Mesenchymal stem cell (in vitro differentiated cells and primary cell): ENCODE measurements around the gene LRRC7.

ENCODE experiments used
- DNase-seq: peaks from one replicate; pipeline ENCODE4 v3.0.0-alpha.2; 2013
- H2AFZ ChIP-seq: one replicate; pipeline ENCODE4 v1.6.1; 2013; ENCODE audit warnings: low read depth, mild to moderate bottlenecking, control low read depth, inconsistent platforms, low read length, moderate library complexity
- H2AK5ac ChIP-seq: 2 replicates; pipeline ENCODE4 v1.6.1; 2013; ENCODE audit warnings: low read length, moderate library complexity, mild to moderate bottlenecking, inconsistent platforms; ENCODE audit not compliant: severe bottlenecking
- H2BK120ac ChIP-seq: one replicate; pipeline ENCODE4 v1.6.1; 2013; ENCODE audit warnings: low read depth, mild to moderate bottlenecking, inconsistent platforms, low read length, moderate library complexity
- H2BK12ac ChIP-seq, 2 experiments: one replicate each; pipeline ENCODE4 v1.6.1; 2013; ENCODE audit warnings: inconsistent platforms in 2 of 2, low read length in 2 of 2, mild to moderate bottlenecking in 2 of 2, moderate library complexity in 2 of 2, control low read depth in 1 of 2
- H2BK15ac ChIP-seq: one replicate; pipeline ENCODE4 v1.6.1; 2013; ENCODE audit warnings: mild to moderate bottlenecking, low read depth, inconsistent platforms; ENCODE audit not compliant: poor library complexity, severe bottlenecking
- H2BK5ac ChIP-seq: 2 replicates; pipeline ENCODE4 v1.6.1; 2013; ENCODE audit warnings: low read depth, mild to moderate bottlenecking, low read length, control low read depth, inconsistent platforms; ENCODE audit not compliant: poor library complexity, severe bottlenecking
- H3K14ac ChIP-seq, 2 experiments: one replicate each; pipeline ENCODE4 v1.6.1; 2013; ENCODE audit warnings: inconsistent platforms in 2 of 2, low read length in 2 of 2, control low read depth in 1 of 2, mild to moderate bottlenecking in 1 of 2, moderate library complexity in 1 of 2
- H3K18ac ChIP-seq, 2 experiments: one replicate each; pipeline ENCODE4 v1.6.1; 2013; ENCODE audit warnings: inconsistent platforms in 2 of 2, low read length in 2 of 2, control low read depth in 1 of 2, low read depth in 1 of 2, mild to moderate bottlenecking in 1 of 2
- H3K23ac ChIP-seq, 2 experiments: one replicate each; pipeline ENCODE4 v1.6.1; 2013; ENCODE audit warnings: inconsistent platforms in 2 of 2, low read length in 2 of 2, mild to moderate bottlenecking in 2 of 2, moderate library complexity in 2 of 2, control low read depth in 1 of 2
- H3K27ac ChIP-seq: 2 replicates; pipeline ENCODE4 v1.5.1; 2013; ENCODE audit warnings: mild to moderate bottlenecking, moderate library complexity, low read length, control low read depth, inconsistent platforms; ENCODE audit not compliant: poor library complexity, severe bottlenecking
- H3K27me3 ChIP-seq, 2 experiments: 2 replicates each; pipeline versions ENCODE4 v1.6.1 to v1.7.0; 2013; ENCODE audit warnings: low read length in 2 of 2, mild to moderate bottlenecking in 2 of 2, moderate library complexity in 2 of 2, control low read depth in 1 of 2, inconsistent platforms in 1 of 2; ENCODE audit not compliant: control insufficient read depth in 1 of 2, insufficient read depth in 1 of 2
- H3K36me3 ChIP-seq, 2 experiments: 2 replicates each; pipeline versions ENCODE4 v1.6.1 to v1.7.0; 2013; ENCODE audit warnings: low read length in 2 of 2, control low read depth in 1 of 2, inconsistent platforms in 1 of 2, low read depth in 1 of 2, mild to moderate bottlenecking in 1 of 2; ENCODE audit not compliant: insufficient read depth in 2 of 2, control insufficient read depth in 1 of 2
- H3K4ac ChIP-seq, 2 experiments: one replicate each; pipeline ENCODE4 v1.6.1; 2013; ENCODE audit warnings: inconsistent platforms in 2 of 2, low read length in 2 of 2, mild to moderate bottlenecking in 2 of 2, moderate library complexity in 2 of 2, control low read depth in 1 of 2, low read depth in 1 of 2
- H3K4me1 ChIP-seq: 2 replicates; pipeline ENCODE4 v1.6.1; 2013; ENCODE audit warnings: low read depth, low read length, control low read depth; ENCODE audit not compliant: control insufficient read depth, insufficient read depth
- H3K4me2 ChIP-seq: 2 replicates; pipeline ENCODE4 v1.6.1; 2013; ENCODE audit warnings: low read length, mild to moderate bottlenecking, inconsistent platforms; ENCODE audit not compliant: poor library complexity, severe bottlenecking
- H3K4me3 ChIP-seq, 2 experiments: 2 replicates each; pipeline versions ENCODE4 v1.5.1 to v1.7.0; 2013; ENCODE audit warnings: low read length in 2 of 2, mild to moderate bottlenecking in 2 of 2, control low read depth in 1 of 2, low read depth in 1 of 2; ENCODE audit not compliant: insufficient read depth in 1 of 2
- H3K79me1 ChIP-seq: replicated peaks from 2 replicates; pipeline ENCODE4 v1.6.1; 2013; ENCODE audit warnings: mild to moderate bottlenecking, control low read depth, low read length, inconsistent platforms; ENCODE audit not compliant: poor library complexity, severe bottlenecking
- H3K9ac ChIP-seq: 2 replicates; pipeline ENCODE4 v1.7.0; 2013; ENCODE audit warnings: mild to moderate bottlenecking, low read length, moderate library complexity
- H3K9me3 ChIP-seq: 2 replicates; pipeline ENCODE4 v1.7.0; 2013; ENCODE audit warnings: mild to moderate bottlenecking, low read length; ENCODE audit not compliant: control insufficient read depth
- H4K8ac ChIP-seq: one replicate; pipeline ENCODE4 v1.6.1; 2013; ENCODE audit warnings: inconsistent platforms, mild to moderate bottlenecking, low read length, moderate library complexity
- H4K91ac ChIP-seq: one replicate; pipeline ENCODE4 v1.6.1; 2013; ENCODE audit warnings: mild to moderate bottlenecking, low read length, inconsistent platforms
- WGBS: methylation state at CpG from one replicate; pipeline ENCODE4 v1.1.7; 2013; ENCODE audit warnings: mixed read lengths; 5-methylcytosine and 5-hydroxymethylcytosine counted together

Gene LRRC7

GRCh38 chr1:70083519-70083918, 515.8 kb downstream of the LRRC7 start:
- H3K23ac ChIP-seq, result no peak overlapping the region
- H3K9ac ChIP-seq, result no peak overlapping the region
- H3K14ac ChIP-seq, result no peak overlapping the region
- H2BK5ac ChIP-seq, result no peak overlapping the region
- no peak for DNase-seq
- H3K27me3 ChIP-seq, result no peaks in the 10 kb centered on the region
- H2BK12ac ChIP-seq, result no peak overlapping the region
- no peaks in the 10 kb centered on the region for H3K4me1 ChIP-seq
- no peak overlapping the region for H2AK5ac ChIP-seq
- no peaks in the 10 kb centered on the region for H3K36me3 ChIP-seq
- H3K27ac ChIP-seq, result no peak overlapping the region
- 58% methylated on average over 3 of the region's 3 CpGs for WGBS
- no peak overlapping the region for H3K4me3 ChIP-seq
- no peak overlapping the region for H3K18ac ChIP-seq
- no peak overlapping the region for H3K4me2 ChIP-seq
- H4K91ac ChIP-seq, result no peak overlapping the region
- H3K79me1 ChIP-seq, result no peaks in the 10 kb centered on the region
- H2BK120ac ChIP-seq, result no peak overlapping the region
- H3K9me3 ChIP-seq, result no peaks in the 10 kb centered on the region
- H3K4ac ChIP-seq, result no peak overlapping the region
- no peak overlapping the region for H2BK15ac ChIP-seq
- H4K8ac ChIP-seq, result no peak overlapping the region
- H2AFZ ChIP-seq, result no peak overlapping the region

GRCh38 chr1:70084314-70084915, 516.7 kb downstream of the LRRC7 start:
- no peaks in the 10 kb centered on the region for H3K36me3 ChIP-seq
- H3K4me2 ChIP-seq, result no peak overlapping the region
- no CpG with 5 or more reads among the region's 1 CpG for WGBS
- H3K9ac ChIP-seq, result no peak overlapping the region
- no peaks in the 10 kb centered on the region for H3K27me3 ChIP-seq
- no peak overlapping the region for H3K23ac ChIP-seq
- H2BK12ac ChIP-seq, result no peak overlapping the region
- no peak overlapping the region for H4K8ac ChIP-seq
- no peak overlapping the region for H3K27ac ChIP-seq
- no peak overlapping the region for H2AK5ac ChIP-seq
- no peak overlapping the region for H3K4ac ChIP-seq
- H2AFZ ChIP-seq, result no peak overlapping the region
- no peak overlapping the region for H3K18ac ChIP-seq
- H3K14ac ChIP-seq, result no peak overlapping the region
- no peaks in the 10 kb centered on the region for H3K9me3 ChIP-seq
- no peaks in the 10 kb centered on the region for H3K4me1 ChIP-seq
- H2BK120ac ChIP-seq, result no peak overlapping the region
- no peak overlapping the region for H3K4me3 ChIP-seq
- H2BK15ac ChIP-seq, result no peak overlapping the region
- H4K91ac ChIP-seq, result no peak overlapping the region
- DNase-seq, result no peak
- no peaks in the 10 kb centered on the region for H3K79me1 ChIP-seq
- H2BK5ac ChIP-seq, result no peak overlapping the region

GRCh38 chr1:70085521-70085920, 517.8 kb downstream of the LRRC7 start:
- Histone ChIP-seq H3K23ac (no peak overlapping the region), H4K8ac (no peak overlapping the region), H3K4ac (no peak overlapping the region), H3K18ac (no peak overlapping the region), H2AK5ac (no peak overlapping the region), H3K27me3 (no peaks in the 10 kb centered on the region), H3K4me2 (no peak overlapping the region), H4K91ac (no peak overlapping the region), H2BK120ac (no peak overlapping the region), H2BK12ac (no peak overlapping the region), H3K27ac (no peak overlapping the region), H3K9ac (no peak overlapping the region), H3K4me1 (no peaks in the 10 kb centered on the region), H2BK5ac (no peak overlapping the region), H2BK15ac (no peak overlapping the region), H2AFZ (no peak overlapping the region), H3K36me3 (no peaks in the 10 kb centered on the region), H3K4me3 (no peak overlapping the region), H3K9me3 (no peaks in the 10 kb centered on the region), H3K79me1 (no peaks in the 10 kb centered on the region), H3K14ac (no peak overlapping the region)
- DNase-seq, result no peak

- no peak overlapping the region for H2BK120ac ChIP-seq
- no peak overlapping the region for H3K18ac ChIP-seq
- no peak overlapping the region for H3K14ac ChIP-seq
- H2BK5ac ChIP-seq, result no peak overlapping the region
- no peak overlapping the region for H3K4ac ChIP-seq
- H3K9ac ChIP-seq, result no peak overlapping the region
- no peak overlapping the region for H3K4me3 ChIP-seq
- H2AK5ac ChIP-seq, result no peak overlapping the region
- no peak for DNase-seq
- no peak overlapping the region for H2AFZ ChIP-seq
- no peak overlapping the region for H3K23ac ChIP-seq
- WGBS, result no CpG with 5 or more reads among the region's 1 CpG
- H3K79me1 ChIP-seq, result no peaks in the 10 kb centered on the region
- no peaks in the 10 kb centered on the region for H3K9me3 ChIP-seq
- no peak overlapping the region for H4K8ac ChIP-seq
- H3K36me3 ChIP-seq, result no peaks in the 10 kb centered on the region
- no peaks in the 10 kb centered on the region for H3K4me1 ChIP-seq
- H3K4me2 ChIP-seq, result no peak overlapping the region
- H2BK15ac ChIP-seq, result no peak overlapping the region
- no peak overlapping the region for H3K27ac ChIP-seq
- H2BK12ac ChIP-seq, result no peak overlapping the region
- H3K27me3 ChIP-seq, result no peaks in the 10 kb centered on the region
- H4K91ac ChIP-seq, result no peak overlapping the region
These were observed 519.2 kb downstream of the LRRC7 start for GRCh38 chr1:70086897-70087296.
